Aorta (tissue), 5 donors: ENCODE results near the gene PAN3. TPM values are rescaled to one million over a fixed set of nuclear protein-coding genes. Genes with fewer than 3 reads are reported as not detected.

Source experiments
- ATAC-seq: fragments of 200-7000 bp; cut with Tn5 transposase; one replicate; pipeline ENCODE4 v1.9.1; 2022; ENCODE audit warnings: moderate library complexity; ENCODE audit not compliant: low FRiP score
- DNase-seq, 2 donors: peaks; one replicate each; pipeline ENCODE4 v3.0.0-alpha.2; 2020
- H3K27ac ChIP-seq, 2 donors: one replicate each; pipeline ENCODE4 v1.5.1; 2013; ENCODE audit warnings: low read length in 2 of 2, mild to moderate bottlenecking in 2 of 2, moderate library complexity in 2 of 2, control low read depth in 1 of 2, inconsistent platforms in 1 of 2, low read depth in 1 of 2
- H3K27me3 ChIP-seq, 2 donors: one replicate each; pipeline ENCODE4 v1.6.1; 2013; ENCODE audit warnings: control low read depth in 1 of 2, low read length in 1 of 2, mild to moderate bottlenecking in 1 of 2, moderate library complexity in 1 of 2; ENCODE audit not compliant: insufficient read depth in 2 of 2, control insufficient read depth in 1 of 2
- H3K36me3 ChIP-seq, 2 donors: one replicate each; pipeline ENCODE4 v1.6.1; 2013; ENCODE audit warnings: control low read depth in 1 of 2, low read length in 1 of 2, mild to moderate bottlenecking in 1 of 2; ENCODE audit not compliant: insufficient read depth in 2 of 2, control insufficient read depth in 1 of 2
- H3K4me1 ChIP-seq, 2 donors: one replicate each; pipeline ENCODE4 v1.6.1; 2013; ENCODE audit warnings: low read length in 2 of 2, control low read depth in 1 of 2, mild to moderate bottlenecking in 1 of 2, moderate library complexity in 1 of 2; ENCODE audit not compliant: insufficient read depth in 2 of 2, control insufficient read depth in 1 of 2
- H3K4me3 ChIP-seq, 2 donors: one replicate each; pipeline ENCODE4 v1.5.1; 2013; ENCODE audit warnings: low read length in 2 of 2, control low read depth in 1 of 2, mild to moderate bottlenecking in 1 of 2
- H3K9me3 ChIP-seq: one replicate; pipeline ENCODE4 v1.6.1; 2013; ENCODE audit warnings: mild to moderate bottlenecking, low read length; ENCODE audit not compliant: control insufficient read depth
- WGBS, 2 donors: extraction: QIAGEN DNeasy Blood & Tissue Kit; methylation state at CpG; one replicate each; pipeline ENCODE4 v1.1.7; 2013; 5-methylcytosine and 5-hydroxymethylcytosine counted together
- intact Hi-C, 2 donors: fragments of 100-400 bp; cut with DNase I; formaldehyde crosslinking; loops; one replicate each; pipeline versions ENCODE4 v1.14.2 to v1.15.0; 2022
- polyA plus RNA-seq, 2 donors: library from polyadenylated mRNA; stranded (reverse); fragments of 200-250 nt; gene quantifications; one replicate each; pipeline ENCODE4 v1.2.3, GENCODE V29; 2013
- total RNA-seq, 2 donors: library from RNA; stranded (reverse); fragmentation: NEBNext Ultra II Directional; extraction: Animal tissue kit (Norgen Biotek cat#: 25700); gene quantifications; one replicate each; pipeline ENCODE4 v1.2.1, GENCODE V29; 2021
- donor health status: healthy with polysubstance abuse.
- donor health status: Bipolar disorder and iron deficiency.
- donor health status: DM: no; HTN: no; CAD: no.
- donor health status: DM: no; HTN: no; CAD: no.
- donor health status: DM: yes; HTN: yes; CAD: no.

PAN3 gene
- total and polyA plus RNA-seq, 4 donors: 4.0 to 49.2 (median 26.5) TPM

DNA sequence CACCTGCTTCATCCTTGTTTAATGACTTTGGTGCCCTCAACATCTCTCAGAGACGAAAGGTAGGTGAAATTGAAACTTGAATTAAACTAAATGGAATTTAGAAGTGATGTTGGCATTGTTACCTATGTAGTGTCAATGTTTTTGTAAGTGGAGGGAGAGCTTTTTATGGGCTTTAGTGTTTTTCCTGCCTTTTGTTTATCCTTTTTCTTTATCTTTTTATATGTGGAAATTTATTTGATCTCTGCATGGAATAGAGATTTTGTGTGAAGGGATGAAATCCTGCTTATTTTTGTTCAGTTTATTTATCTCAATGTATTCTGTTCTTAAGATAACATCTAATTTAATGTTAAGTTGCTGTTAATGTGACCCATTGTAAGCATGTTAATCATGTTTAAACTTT, 39.5 kb downstream of the PAN3 start:
- Histone ChIP-seq H3K27me3 (no peaks in the 10 kb centered on the region), H3K36me3 (peaks cover 0 to 2% of the 10 kb centered on the region in 2 donors), H3K4me3 (no peak overlapping the region), H3K9me3 (no peaks in the 10 kb centered on the region), H3K4me1 (peaks cover 0 to under 1% of the 10 kb centered on the region in 2 donors), H3K27ac (no peak overlapping the region)
- DNase-seq: no peak
- intact Hi-C loops: no loop called here
- no peak for ATAC-seq
- 91% methylated on average over 1 of the region's 1 CpG for WGBS, 2 donors

GRCh38 chr13:28179974-28180373, 41.6 kb downstream of the PAN3 start:
- no peak overlapping the region for H3K4me3 ChIP-seq
- H3K36me3 ChIP-seq: peaks cover 0 to 2% of the 10 kb centered on the region in 2 donors
- no peaks in the 10 kb centered on the region for H3K4me1 ChIP-seq
- no peak for ATAC-seq
- no peak for DNase-seq
- intact Hi-C loops: no loop called here
- no peaks in the 10 kb centered on the region for H3K27me3 ChIP-seq
- H3K9me3 ChIP-seq: no peaks in the 10 kb centered on the region
- H3K27ac ChIP-seq: no peak overlapping the region

- Histone ChIP-seq H3K27me3 (no peaks in the 10 kb centered on the region), H3K4me3 (no peak overlapping the region), H3K27ac (no peak overlapping the region), H3K36me3 (peaks cover 0 to 2% of the 10 kb centered on the region in 2 donors), H3K4me1 (peaks cover 0 to 2% of the 10 kb centered on the region in 2 donors), H3K9me3 (no peaks in the 10 kb centered on the region)
- DNase-seq: no peak
- intact Hi-C loops: no loop called here
- no peak for ATAC-seq
- 90 to 91% methylated on average over 2 of the region's 2 CpGs for WGBS, 2 donors
Measured at GRCh38 chr13:28181413-28181812, 43.1 kb downstream of the PAN3 start.

DNA sequence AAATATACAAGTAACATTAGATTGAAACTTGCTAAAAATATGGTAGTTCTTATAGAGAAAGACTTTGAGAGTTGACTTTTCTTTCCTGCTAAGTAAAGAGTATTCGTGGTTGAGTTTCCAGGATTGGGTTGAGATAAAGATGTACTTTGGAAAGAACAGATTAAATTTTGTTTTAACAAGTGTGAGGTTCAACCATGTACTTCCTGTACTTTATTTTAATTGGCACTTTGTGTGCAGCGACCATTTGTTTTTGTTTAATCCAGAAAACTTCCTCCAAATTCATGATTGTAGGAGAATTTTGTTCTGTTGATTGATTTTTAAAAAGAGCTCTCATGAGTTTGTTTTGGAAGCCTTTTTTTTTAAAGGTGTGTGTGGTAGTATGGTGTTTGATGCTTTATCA, 46.9 kb downstream of the PAN3 start:
- Histone ChIP-seq H3K4me3 (no peak overlapping the region), H3K36me3 (no peaks in the 10 kb centered on the region), H3K9me3 (no peaks in the 10 kb centered on the region), H3K4me1 (peaks cover 0 to 2% of the 10 kb centered on the region in 2 donors), H3K27me3 (no peaks in the 10 kb centered on the region), H3K27ac (no peak overlapping the region)
- no peak for DNase-seq
- intact Hi-C loops: no loop called here
- ATAC-seq: no peak
- 1 to 3% methylated on average over 2 of the region's 2 CpGs for WGBS, 2 donors

DNA sequence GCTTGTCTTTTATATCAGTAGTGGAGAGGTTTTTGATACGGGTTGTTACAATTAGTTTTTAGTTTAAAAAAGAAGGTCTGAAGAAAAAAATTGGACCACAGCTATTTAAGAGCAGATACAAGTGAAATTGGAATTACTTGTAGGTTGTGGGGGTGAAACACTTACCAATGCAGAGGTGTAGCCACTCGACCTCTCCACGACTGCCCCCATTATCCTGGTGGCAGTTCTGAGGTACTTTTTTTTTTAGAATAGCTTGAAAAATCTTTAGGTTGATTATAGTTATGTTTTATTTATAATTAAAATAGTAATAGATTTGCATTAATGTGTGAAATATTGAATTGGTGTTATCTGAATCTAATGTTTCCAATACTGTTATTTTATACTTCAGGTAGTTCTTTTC, 60.7 kb downstream of the PAN3 start:
- Histone ChIP-seq H3K27ac (no peak overlapping the region), H3K4me3 (no peak overlapping the region), H3K27me3 (no peaks in the 10 kb centered on the region), H3K36me3 (no peaks in the 10 kb centered on the region), H3K9me3 (no peaks in the 10 kb centered on the region), H3K4me1 (peaks cover 0 to 2% of the 10 kb centered on the region in 2 donors)
- WGBS, 2 donors: 90 to 97% methylated on average over 3 of the region's 3 CpGs
- DNase-seq (no peak), ATAC-seq (no peak)
- intact Hi-C loops: no loop called here

GRCh38 chr13:28204043-28204442, 65.7 kb downstream of the PAN3 start:
- DNase-seq (no peak), ATAC-seq (no peak)
- H3K27me3 ChIP-seq: no peaks in the 10 kb centered on the region
- H3K36me3 ChIP-seq: no peaks in the 10 kb centered on the region
- H3K4me1 ChIP-seq: peaks cover 0 to 2% of the 10 kb centered on the region in 2 donors
- H3K27ac ChIP-seq: no peak overlapping the region
- 98 to 99% methylated on average over 5 of the region's 5 CpGs for WGBS, 2 donors
- intact Hi-C loops: no loop called here
- no peak overlapping the region for H3K4me3 ChIP-seq
- H3K9me3 ChIP-seq: no peaks in the 10 kb centered on the region

- ATAC-seq (no peak), DNase-seq (no peak)
- Histone ChIP-seq H3K27me3 (no peaks in the 10 kb centered on the region), H3K27ac (no peak overlapping the region), H3K4me3 (no peak overlapping the region), H3K36me3 (no peaks in the 10 kb centered on the region), H3K9me3 (no peaks in the 10 kb centered on the region), H3K4me1 (peaks cover 0 to 2% of the 10 kb centered on the region in 2 donors)
- WGBS, 2 donors: 95 to 97% methylated on average over 5 of the region's 5 CpGs
- intact Hi-C loops: no loop called here
Measured at GRCh38 chr13:28204690-28205443, 66.5 kb downstream of the PAN3 start.

DNA sequence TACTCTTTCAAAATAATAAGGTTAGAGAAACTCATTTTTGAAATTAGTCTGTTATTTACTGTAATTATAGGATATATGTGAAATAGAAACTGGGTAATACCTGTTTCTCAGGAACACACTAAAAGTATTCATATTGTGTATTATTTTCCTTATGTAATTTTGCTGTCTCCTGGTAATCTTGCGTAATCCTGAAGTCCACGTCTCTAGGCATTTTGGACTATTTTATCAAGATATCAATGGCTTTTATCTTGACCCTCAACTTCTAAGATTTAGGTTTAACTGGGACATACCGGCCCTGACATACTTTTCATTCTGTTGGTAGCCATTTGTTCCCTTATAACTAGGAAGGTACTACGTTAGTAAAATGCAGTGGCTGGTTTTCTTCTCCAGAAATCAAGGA, 80.3 kb downstream of the PAN3 start:
- no peaks in the 10 kb centered on the region for H3K4me1 ChIP-seq
- H3K27me3 ChIP-seq: no peaks in the 10 kb centered on the region
- H3K4me3 ChIP-seq: no peak overlapping the region
- intact Hi-C loops: no loop called here
- no peak for DNase-seq
- no peak overlapping the region for H3K27ac ChIP-seq
- H3K36me3 ChIP-seq: no peaks in the 10 kb centered on the region
- H3K9me3 ChIP-seq: no peaks in the 10 kb centered on the region
- no peak for ATAC-seq
- 78 to 85% methylated on average over 4 of the region's 4 CpGs for WGBS, 2 donors

- Histone ChIP-seq H3K4me3 (no peak overlapping the region), H3K9me3 (no peaks in the 10 kb centered on the region), H3K36me3 (no peaks in the 10 kb centered on the region), H3K4me1 (no peaks in the 10 kb centered on the region), H3K27me3 (no peaks in the 10 kb centered on the region), H3K27ac (no peak overlapping the region)
- no peak for DNase-seq
- intact Hi-C loops: no loop called here
- no peak for ATAC-seq
- WGBS, 2 donors: 88 to 94% methylated on average over 4 of the region's 4 CpGs
Measured at GRCh38 chr13:28219408-28220099, 81.2 kb downstream of the PAN3 start.
